HCT116 (cell line): Measurements from ENCODE around the gene FRAS1.

Experiments
- CTCF ChIP-seq, 3 experiments: fragments of 200-600 bp in 1 of 3; sonication (generic) in 1 of 3; IDR thresholded peaks in 2 of 3; conservative IDR thresholded peaks in 1 of 3; 2 replicates each; pipeline ENCODE4 v1.5.1; 2012 to 2017; ENCODE audit warnings: low read depth in 2 of 3, low read length in 2 of 3, antibody characterized with exemption in 1 of 3, borderline replicate concordance in 1 of 3, control low read depth in 1 of 3, mild to moderate bottlenecking in 1 of 3, mixed read lengths in 1 of 3, mixed run types in 1 of 3, moderate library complexity in 1 of 3; ENCODE audit not compliant: insufficient read depth in 1 of 3
- EZH2 ChIP-seq: fragments of 200-600 bp; sonication (generic); IDR thresholded peaks from 2 replicates; pipeline ENCODE4 v1.6.1; 2017; ENCODE audit warnings: antibody characterized with exemption, mixed run types
- POLR2A ChIP-seq: IDR thresholded peaks from 2 replicates; pipeline ENCODE4 v1.7.0; 2011; ENCODE audit warnings: borderline replicate concordance; ENCODE audit not compliant: insufficient read depth, insufficient read length; ENCODE audit errors: extremely low read depth
- POLR2AphosphoS5 ChIP-seq: IDR thresholded peaks from 2 replicates; pipeline ENCODE4 v1.6.1; 2011; ENCODE audit warnings: mild to moderate bottlenecking, low read depth, low read length, moderate library complexity

DNA sequence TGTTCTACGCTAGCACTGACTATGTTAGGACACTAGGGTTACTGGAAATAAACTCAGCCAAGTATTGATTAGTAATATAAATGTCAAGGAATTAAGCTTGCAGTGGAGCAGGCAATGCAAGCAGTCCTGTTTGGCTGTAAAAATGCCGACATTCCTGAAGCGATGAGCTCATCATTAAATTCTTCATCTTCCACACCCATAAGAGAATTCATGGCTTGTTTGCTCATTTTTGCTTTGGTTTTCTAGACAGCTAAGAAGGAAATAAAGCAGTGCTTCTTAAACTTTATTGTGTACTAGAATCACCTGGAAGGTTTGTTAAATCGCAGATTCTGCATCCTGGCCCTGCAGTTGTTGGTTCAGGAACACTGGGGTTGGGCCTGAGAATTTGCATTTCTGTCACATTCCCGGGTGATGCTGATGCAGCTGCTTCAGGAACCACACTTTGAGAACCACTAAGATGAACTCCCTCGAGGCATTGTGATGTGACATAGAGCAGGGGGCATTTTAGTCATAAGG lies 512.2 kb downstream of the FRAS1 start:
- TF ChIP-seq CTCF (IDR thresholded peaks at IDR 0.05 in 2 of 3, conservative IDR thresholded peaks at IDR 0.05 in 1 of 3; ENCODE audit: borderline replicate concordance in 1 of 3, insufficient read depth in 1 of 3, low read depth in 2 of 3, low read length in 2 of 3) (no peak), POLR2A (no peak), POLR2AphosphoS5 (peak; percentile 33; the same call in 1 of the 2 replicates), EZH2 (no peak)
